Hepatocyte (in vitro differentiated cells): ENCODE results near the gene EXOSC2. TPM values are rescaled to one million over a fixed set of nuclear protein-coding genes. Genes with fewer than 3 reads are reported as not detected.
A peak's percentile ranks its signal among the peaks of the same experiment; 100 is the strongest.

Source experiments
- DNase-seq: peaks from one replicate; pipeline ENCODE4 v3.0.0-alpha.2; 2016; ENCODE audit warnings: low spot score
- H2AFZ ChIP-seq: fragments of 200-600 bp; sonication (generic); 2 replicates; pipeline ENCODE4 v1.6.0; 2016; ENCODE audit warnings: antibody characterized with exemption, mild to moderate bottlenecking
- H3K27ac ChIP-seq: fragments of 200-600 bp; sonication (generic); 2 replicates; pipeline ENCODE4 v1.5.1; 2016; ENCODE audit warnings: mild to moderate bottlenecking
- H3K27me3 ChIP-seq: fragments of 200-600 bp; sonication (generic); 2 replicates; pipeline ENCODE4 v1.6.1; 2016
- H3K36me3 ChIP-seq: fragments of 200-600 bp; sonication (generic); replicated peaks from 2 replicates; pipeline ENCODE4 v1.5.1; 2016; ENCODE audit warnings: low read depth; ENCODE audit not compliant: insufficient read depth
- H3K4me1 ChIP-seq: fragments of 200-600 bp; sonication (generic); 2 replicates; pipeline ENCODE4 v1.5.1; 2016; ENCODE audit warnings: mild to moderate bottlenecking, moderate library complexity; ENCODE audit not compliant: insufficient read depth
- H3K4me2 ChIP-seq: fragments of 200-600 bp; sonication (generic); 2 replicates; pipeline ENCODE4 v1.6.0; 2016
- H3K4me3 ChIP-seq: fragments of 200-600 bp; sonication (generic); 2 replicates; pipeline ENCODE4 v1.5.1; 2016; ENCODE audit warnings: mild to moderate bottlenecking
- H3K79me2 ChIP-seq: fragments of 200-600 bp; sonication (generic); 2 replicates; pipeline ENCODE4 v1.6.0; 2017; ENCODE audit warnings: mild to moderate bottlenecking
- H3K9me2 ChIP-seq: fragments of 200-600 bp; sonication (generic); replicated peaks from 2 replicates; pipeline ENCODE4 v1.6.0; 2017; ENCODE audit warnings: mild to moderate bottlenecking; ENCODE audit not compliant: insufficient read depth
- H3K9me3 ChIP-seq: fragments of 200-600 bp; sonication (generic); 2 replicates; pipeline ENCODE4 v1.5.1; 2016; ENCODE audit warnings: low read depth, mild to moderate bottlenecking
- H4K20me1 ChIP-seq: fragments of 200-600 bp; sonication (generic); 2 replicates; pipeline ENCODE4 v1.6.0; 2016; ENCODE audit warnings: mild to moderate bottlenecking; ENCODE audit not compliant: insufficient read depth, poor library complexity, severe bottlenecking
- CTCF ChIP-seq: fragments of 200-600 bp; sonication (generic); IDR thresholded peaks from 2 replicates; pipeline ENCODE4 v1.5.1; 2016; ENCODE audit warnings: antibody characterized with exemption, mild to moderate bottlenecking; ENCODE audit not compliant: poor library complexity
- EZH2 ChIP-seq: fragments of 200-600 bp; sonication (generic); IDR thresholded peaks from 2 replicates; pipeline ENCODE4 v1.6.1; 2016; ENCODE audit warnings: antibody characterized with exemption, mild to moderate bottlenecking, borderline replicate concordance
- EZH2phosphoT487 ChIP-seq: fragments of 200-600 bp; sonication (generic); IDR thresholded peaks from one replicate; pipeline ENCODE4 v1.6.1; 2018; ENCODE audit warnings: antibody characterized with exemption, mild to moderate bottlenecking, low read depth, moderate library complexity; ENCODE audit not compliant: unreplicated experiment, severe bottlenecking
- WGBS: methylation state at CpG from one replicate; pipeline ENCODE4 v1.1.6; 2016; ENCODE audit warnings: low lambda C conversion rate; ENCODE audit errors: missing lambda C conversion rate; 5-methylcytosine and 5-hydroxymethylcytosine counted together
- polyA plus RNA-seq: library from polyadenylated mRNA; unstranded; fragments of >200 nt; fragmentation: Nextera tagmentation; extraction: Ambion mirVana; gene quantifications from 2 replicates; pipeline ENCODE4 v1.2.1, GENCODE V29; 2016
- total RNA-seq: library from RNA; depleted of rRNA; stranded (reverse); fragments of >200 nt; gene quantifications from 2 replicates; pipeline ENCODE4 v1.2.3, GENCODE V29; 2014

Gene EXOSC2
- total and polyA plus RNA-seq, 2 experiments from 2014 or later, result 13.0 to 24.3 TPM

GRCh38 chr9:130698514-130698913, 4.9 kb downstream of the EXOSC2 start:
- H3K36me3 ChIP-seq, result no peaks in the 10 kb centered on the region
- 67% methylated on average over 3 of the region's 3 CpGs for WGBS
- H3K9me3 ChIP-seq, result no peaks in the 10 kb centered on the region
- H3K4me2 ChIP-seq, result no peak overlapping the region
- peaks cover 24% of the 10 kb centered on the region for H3K79me2 ChIP-seq
- no peak overlapping the region for H3K27ac ChIP-seq
- no peaks in the 10 kb centered on the region for H3K27me3 ChIP-seq
- H3K4me1 ChIP-seq, result no peaks in the 10 kb centered on the region
- no peaks in the 10 kb centered on the region for H3K9me2 ChIP-seq
- DNase-seq, result no peak
- no peak overlapping the region for H3K4me3 ChIP-seq
- TF ChIP-seq CTCF (no peak), EZH2 (no peak), EZH2phosphoT487 (no peak)
- no peak overlapping the region for H2AFZ ChIP-seq
- H4K20me1 ChIP-seq, result no peaks in the 10 kb centered on the region

GRCh38 chr9:130699047-130699446, 5.5 kb downstream of the EXOSC2 start:
- WGBS, result 91% methylated on average over 2 of the region's 2 CpGs
- H4K20me1 ChIP-seq, result no peaks in the 10 kb centered on the region
- H3K79me2 ChIP-seq, result peaks cover 21% of the 10 kb centered on the region
- no peak overlapping the region for H3K4me3 ChIP-seq
- H3K27me3 ChIP-seq, result no peaks in the 10 kb centered on the region
- H3K9me2 ChIP-seq, result no peaks in the 10 kb centered on the region
- no peaks in the 10 kb centered on the region for H3K36me3 ChIP-seq
- no peaks in the 10 kb centered on the region for H3K9me3 ChIP-seq
- no peak overlapping the region for H3K4me2 ChIP-seq
- TF ChIP-seq EZH2phosphoT487, result no peak
- TF ChIP-seq EZH2, result no peak
- TF ChIP-seq CTCF, result no peak
- no peak overlapping the region for H2AFZ ChIP-seq
- no peak for DNase-seq
- no peak overlapping the region for H3K27ac ChIP-seq
- no peaks in the 10 kb centered on the region for H3K4me1 ChIP-seq

- H3K4me1 ChIP-seq, result no peaks in the 10 kb centered on the region
- no peaks in the 10 kb centered on the region for H3K9me3 ChIP-seq
- TF ChIP-seq EZH2, result no peak
- peak; percentile 98 for TF ChIP-seq CTCF
- no peaks in the 10 kb centered on the region for H3K36me3 ChIP-seq
- no peak overlapping the region for H3K4me3 ChIP-seq
- no peaks in the 10 kb centered on the region for H3K9me2 ChIP-seq
- DNase-seq, result peak; percentile 91
- H4K20me1 ChIP-seq, result no peaks in the 10 kb centered on the region
- no peak overlapping the region for H2AFZ ChIP-seq
- no peak overlapping the region for H3K4me2 ChIP-seq
- peaks cover 4% of the 10 kb centered on the region for H3K79me2 ChIP-seq
- no peaks in the 10 kb centered on the region for H3K27me3 ChIP-seq
- 58% methylated on average over 13 of the region's 13 CpGs for WGBS
- H3K27ac ChIP-seq, result peak overlapping the region; percentile 38
Observed at GRCh38 chr9:130701059-130702022, 7.8 kb downstream of the EXOSC2 start.
